ENCODE measurements around the gene VWA5B1.

VWA5B1 gene

DNA sequence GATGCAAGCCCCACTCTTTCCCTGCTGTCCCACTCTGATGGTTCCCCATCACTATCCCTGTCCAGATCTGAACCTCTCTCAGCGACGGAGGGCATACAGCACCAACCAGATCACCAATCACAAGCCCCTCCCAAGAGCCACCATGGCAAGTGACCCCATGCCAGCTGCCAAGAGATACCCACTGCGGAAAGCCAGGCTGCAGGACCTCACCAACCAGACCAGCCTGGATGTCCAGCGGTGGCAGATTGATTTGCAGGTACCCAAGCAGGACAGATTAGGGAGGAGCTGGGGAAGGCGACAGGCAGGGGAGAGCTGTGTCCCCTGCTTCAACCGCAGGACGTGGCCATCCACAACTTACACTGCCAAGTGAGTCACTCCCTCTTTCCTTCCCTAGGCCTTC lies 46.9 kb downstream of the VWA5B1 start:
- H3K4me1 ChIP-seq (ENCODE audit: control insufficient read depth, insufficient read depth, low read length) = peaks cover 5% of the 10 kb centered on the region; the same call in 1 of the 2 replicates
- peaks cover 12% of the 10 kb centered on the region for H3K27me3 ChIP-seq (ENCODE audit: control insufficient read depth, insufficient read depth, low read length)
- H3K9me3 ChIP-seq (ENCODE audit: control insufficient read depth, insufficient read depth, low read depth, low read length) = no peaks in the 10 kb centered on the region
- H3K36me3 ChIP-seq (ENCODE audit: control insufficient read depth, insufficient read depth, low read length) = no peaks in the 10 kb centered on the region
- no peak overlapping the region for H3K4me3 ChIP-seq (ENCODE audit: low read depth, low read length)
- H3K9ac ChIP-seq (ENCODE audit: low read length) = no peak overlapping the region
- no peak overlapping the region for H3K27ac ChIP-seq (ENCODE audit: low read depth, low read length)

DNA sequence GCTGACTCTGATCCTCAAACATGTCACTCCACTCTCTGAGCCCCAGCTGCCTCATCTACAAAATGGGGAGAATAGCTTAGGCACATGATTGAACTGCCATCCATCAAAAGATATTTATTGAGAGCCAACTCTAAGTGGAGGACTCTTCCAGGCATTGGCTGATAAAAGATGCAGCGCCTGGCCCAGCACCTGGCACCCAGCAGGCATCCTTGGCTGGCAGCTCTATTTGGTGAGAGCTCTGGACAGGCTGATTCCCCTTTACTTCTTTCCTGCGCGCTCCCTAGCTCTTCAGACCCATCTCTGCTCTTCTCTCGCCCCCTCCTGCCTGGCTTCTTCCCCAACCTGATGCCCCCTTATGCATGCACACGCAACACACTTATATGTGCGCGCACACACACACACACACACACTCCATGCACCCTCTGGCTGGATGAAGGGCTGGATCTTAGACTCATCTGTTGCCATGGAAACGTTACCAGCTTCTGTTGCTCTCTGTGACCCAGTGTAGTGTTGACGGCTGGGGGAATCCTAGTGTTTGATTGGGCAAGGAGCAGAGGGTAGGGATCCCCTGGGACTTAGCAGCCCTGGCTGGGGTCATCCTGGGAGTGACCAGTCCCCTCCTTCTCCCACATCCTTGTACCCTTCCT lies 49.3 kb downstream of the VWA5B1 start:
- Histone ChIP-seq H3K36me3 (ENCODE audit: control insufficient read depth, insufficient read depth, low read length) (no peaks in the 10 kb centered on the region), H3K4me1 (ENCODE audit: control insufficient read depth, insufficient read depth, low read length) (peaks cover 18% of the 10 kb centered on the region), H3K9ac (ENCODE audit: low read length) (no peak overlapping the region), H3K27ac (ENCODE audit: low read depth, low read length) (no peak overlapping the region), H3K9me3 (ENCODE audit: control insufficient read depth, insufficient read depth, low read depth, low read length) (no peaks in the 10 kb centered on the region), H3K27me3 (ENCODE audit: control insufficient read depth, insufficient read depth, low read length) (peaks cover 29% of the 10 kb centered on the region), H3K4me3 (ENCODE audit: low read depth, low read length) (no peak overlapping the region)

DNA sequence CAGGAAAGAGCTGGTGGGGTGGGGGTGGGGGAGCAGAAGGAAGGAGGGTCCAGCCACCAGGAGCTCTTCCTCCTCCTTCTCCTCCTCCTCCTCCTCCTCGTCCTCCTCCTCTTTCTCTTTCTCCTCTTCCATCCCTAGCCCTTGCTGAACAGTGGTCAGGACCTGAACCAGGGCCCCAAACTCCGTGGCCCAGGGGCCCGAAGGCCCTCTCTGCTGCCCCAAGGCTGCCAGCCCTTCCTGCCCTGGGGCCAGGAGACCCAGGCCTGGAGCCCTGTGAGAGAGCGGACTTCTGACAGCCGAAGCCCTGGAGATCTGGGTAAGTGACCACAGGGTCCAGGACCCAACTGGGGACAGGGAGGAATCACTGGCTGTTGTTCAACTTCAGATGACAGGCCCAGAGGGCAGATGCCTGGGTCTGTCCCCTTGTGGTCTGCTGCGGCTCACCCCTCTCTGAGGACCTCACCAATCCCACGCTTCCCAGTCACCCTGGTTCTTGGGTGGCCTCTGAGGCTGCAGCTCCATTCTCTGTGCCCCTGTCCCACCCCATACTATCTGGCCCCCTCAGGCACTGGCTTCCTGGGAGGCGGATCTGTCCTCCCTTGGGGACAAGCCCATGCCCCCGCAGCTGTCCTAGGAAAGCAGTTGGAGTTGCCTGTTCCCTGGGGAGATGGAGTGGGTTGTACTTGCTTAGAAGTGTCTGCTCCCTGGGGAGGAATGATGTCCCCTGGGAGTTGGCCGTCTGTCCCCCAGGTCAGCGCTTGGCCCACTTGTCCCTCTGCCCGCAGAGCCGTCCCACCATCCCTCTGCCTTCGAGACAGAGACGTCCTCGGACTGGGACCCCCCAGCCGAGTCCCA lies 51.8 kb downstream of the VWA5B1 start:
- Histone ChIP-seq H3K27ac (ENCODE audit: low read depth, low read length) (no peak overlapping the region), H3K36me3 (ENCODE audit: control insufficient read depth, insufficient read depth, low read length) (no peaks in the 10 kb centered on the region), H3K27me3 (ENCODE audit: control insufficient read depth, insufficient read depth, low read length) (peaks cover 24% of the 10 kb centered on the region), H3K4me1 (ENCODE audit: control insufficient read depth, insufficient read depth, low read length) (peaks cover 17% of the 10 kb centered on the region), H3K9me3 (ENCODE audit: control insufficient read depth, insufficient read depth, low read depth, low read length) (no peaks in the 10 kb centered on the region; the same call in 1 of the 2 replicates), H3K9ac (ENCODE audit: low read length) (no peak overlapping the region), H3K4me3 (ENCODE audit: low read depth, low read length) (peak overlapping the region; percentile 65)

DNA sequence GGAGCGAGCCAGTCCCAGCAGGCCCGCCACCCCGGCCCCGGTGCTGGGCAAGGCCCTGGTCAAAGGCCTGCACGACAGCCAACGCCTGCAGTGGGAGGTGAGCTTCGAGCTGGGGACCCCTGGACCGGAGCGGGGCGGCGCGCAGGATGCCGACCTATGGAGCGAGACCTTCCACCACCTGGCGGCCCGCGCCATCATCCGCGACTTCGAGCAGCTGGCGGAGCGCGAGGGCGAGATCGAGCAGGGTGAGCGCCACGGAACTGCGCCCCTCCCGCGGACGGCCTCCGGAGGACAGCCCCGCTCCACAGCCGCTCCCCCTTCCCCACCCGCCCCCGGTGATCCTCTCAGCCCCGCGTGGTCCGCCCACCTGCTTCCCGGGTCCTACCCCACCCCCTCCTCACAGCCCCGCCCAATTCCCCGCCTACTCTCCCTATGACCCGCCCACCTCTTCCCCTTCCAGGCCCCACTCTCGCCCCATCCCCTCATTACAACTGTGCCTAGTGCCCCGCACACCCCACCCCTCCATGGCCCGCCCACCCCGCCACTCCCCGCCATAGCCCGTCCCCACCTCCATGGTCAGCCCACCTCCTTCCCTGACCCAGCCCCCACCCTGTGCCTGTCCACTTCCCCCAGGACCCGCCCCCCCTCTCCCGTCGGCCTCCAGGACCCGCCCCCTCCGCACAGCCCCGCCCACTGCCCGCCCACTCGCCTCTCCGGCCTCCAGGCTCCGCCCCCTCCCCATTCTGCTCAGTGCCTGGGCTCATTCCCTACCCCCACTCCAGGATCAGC lies 52.7 kb downstream of the VWA5B1 start:
- H3K9ac ChIP-seq (ENCODE audit: low read length) = no peak overlapping the region
- H3K4me3 ChIP-seq (ENCODE audit: low read depth, low read length) = peak overlapping the region; percentile 65
- H3K27ac ChIP-seq (ENCODE audit: low read depth, low read length) = no peak overlapping the region
- H3K36me3 ChIP-seq (ENCODE audit: control insufficient read depth, insufficient read depth, low read length) = no peaks in the 10 kb centered on the region
- H3K27me3 ChIP-seq (ENCODE audit: control insufficient read depth, insufficient read depth, low read length) = peaks cover 24% of the 10 kb centered on the region
- H3K9me3 ChIP-seq (ENCODE audit: control insufficient read depth, insufficient read depth, low read depth, low read length) = no peaks in the 10 kb centered on the region; the same call in 1 of the 2 replicates
- peaks cover 13% of the 10 kb centered on the region for H3K4me1 ChIP-seq (ENCODE audit: control insufficient read depth, insufficient read depth, low read length)

DNA sequence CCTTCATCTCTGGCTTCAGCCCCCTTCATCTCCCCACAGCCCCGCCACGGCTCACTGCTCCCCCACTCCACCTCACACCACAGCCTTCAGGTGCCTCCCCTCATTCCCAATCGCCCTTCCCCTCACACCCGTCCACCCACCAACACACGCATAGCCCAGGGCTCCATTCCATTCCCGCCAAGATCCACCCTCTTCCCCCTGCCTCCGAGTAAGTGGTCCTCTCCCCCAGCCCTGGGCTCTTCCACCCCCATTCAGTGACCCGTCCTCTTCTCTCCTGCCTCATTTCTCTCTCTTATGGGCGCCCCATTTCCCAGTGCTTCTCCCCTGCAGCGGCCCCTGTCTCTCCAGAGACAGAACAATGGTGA lies 53.2 kb downstream of the VWA5B1 start:
- H3K9me3 ChIP-seq (ENCODE audit: control insufficient read depth, insufficient read depth, low read depth, low read length) = no peaks in the 10 kb centered on the region; the same call in 1 of the 2 replicates
- peaks cover 16% of the 10 kb centered on the region for H3K4me1 ChIP-seq (ENCODE audit: control insufficient read depth, insufficient read depth, low read length)
- peaks cover 24% of the 10 kb centered on the region for H3K27me3 ChIP-seq (ENCODE audit: control insufficient read depth, insufficient read depth, low read length)
- H3K9ac ChIP-seq (ENCODE audit: low read length) = peak overlapping the region; percentile 48
- peak overlapping the region; percentile 65 for H3K4me3 ChIP-seq (ENCODE audit: low read depth, low read length)
- no peak overlapping the region for H3K27ac ChIP-seq (ENCODE audit: low read depth, low read length)
- H3K36me3 ChIP-seq (ENCODE audit: control insufficient read depth, insufficient read depth, low read length) = no peaks in the 10 kb centered on the region

DNA sequence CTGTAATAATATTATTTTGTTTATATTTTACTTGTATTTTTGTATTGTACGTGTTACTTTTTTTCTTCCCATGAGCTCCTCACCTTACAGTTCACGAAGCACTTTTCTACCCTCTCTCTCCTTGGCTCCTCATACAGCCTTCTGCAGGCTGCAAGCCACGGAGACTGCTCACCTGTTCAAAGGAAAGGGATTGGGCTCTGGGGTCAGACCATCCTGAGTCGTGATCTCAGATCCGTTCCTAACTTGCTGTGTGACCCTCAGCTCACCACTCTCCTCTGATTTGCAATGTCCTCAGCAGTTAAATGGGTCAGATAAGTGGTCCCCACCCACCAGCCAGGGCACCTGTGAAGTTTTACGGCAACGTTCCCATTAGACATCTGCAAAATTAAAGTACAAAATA lies 54.1 kb downstream of the VWA5B1 start:
- Histone ChIP-seq H3K4me3 (ENCODE audit: low read depth, low read length) (no peak overlapping the region), H3K4me1 (ENCODE audit: control insufficient read depth, insufficient read depth, low read length) (peaks cover 16% of the 10 kb centered on the region), H3K9ac (ENCODE audit: low read length) (no peak overlapping the region), H3K9me3 (ENCODE audit: control insufficient read depth, insufficient read depth, low read depth, low read length) (no peaks in the 10 kb centered on the region; the same call in 1 of the 2 replicates), H3K27me3 (ENCODE audit: control insufficient read depth, insufficient read depth, low read length) (peaks cover 24% of the 10 kb centered on the region), H3K27ac (ENCODE audit: low read depth, low read length) (no peak overlapping the region), H3K36me3 (ENCODE audit: control insufficient read depth, insufficient read depth, low read length) (no peaks in the 10 kb centered on the region)

DNA sequence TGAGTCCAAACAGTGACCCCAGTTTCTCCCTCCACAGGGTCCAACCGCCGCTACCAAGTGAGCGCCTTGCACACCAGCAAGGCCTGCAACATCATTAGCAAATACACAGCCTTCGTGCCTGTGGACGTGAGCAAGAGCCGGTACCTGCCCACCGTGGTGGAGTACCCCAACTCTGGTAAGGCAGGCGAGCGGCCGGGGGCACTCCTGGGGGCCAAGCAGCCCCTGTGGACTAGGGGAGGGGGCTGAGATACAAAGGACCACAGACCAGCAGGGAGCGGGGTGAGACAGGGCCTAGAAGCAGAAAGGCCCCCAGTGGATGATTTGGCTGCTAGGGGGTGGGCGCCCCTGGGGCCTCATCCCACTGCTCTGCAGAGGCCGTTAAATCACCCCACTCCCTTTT lies 54.7 kb downstream of the VWA5B1 start:
- Histone ChIP-seq H3K27ac (ENCODE audit: low read depth, low read length) (no peak overlapping the region), H3K27me3 (ENCODE audit: control insufficient read depth, insufficient read depth, low read length) (peaks cover 28% of the 10 kb centered on the region), H3K9me3 (ENCODE audit: control insufficient read depth, insufficient read depth, low read depth, low read length) (no peaks in the 10 kb centered on the region; the same call in 1 of the 2 replicates), H3K36me3 (ENCODE audit: control insufficient read depth, insufficient read depth, low read length) (no peaks in the 10 kb centered on the region), H3K4me1 (ENCODE audit: control insufficient read depth, insufficient read depth, low read length) (peaks cover 16% of the 10 kb centered on the region), H3K9ac (ENCODE audit: low read length) (no peak overlapping the region), H3K4me3 (ENCODE audit: low read depth, low read length) (no peak overlapping the region)

DNA sequence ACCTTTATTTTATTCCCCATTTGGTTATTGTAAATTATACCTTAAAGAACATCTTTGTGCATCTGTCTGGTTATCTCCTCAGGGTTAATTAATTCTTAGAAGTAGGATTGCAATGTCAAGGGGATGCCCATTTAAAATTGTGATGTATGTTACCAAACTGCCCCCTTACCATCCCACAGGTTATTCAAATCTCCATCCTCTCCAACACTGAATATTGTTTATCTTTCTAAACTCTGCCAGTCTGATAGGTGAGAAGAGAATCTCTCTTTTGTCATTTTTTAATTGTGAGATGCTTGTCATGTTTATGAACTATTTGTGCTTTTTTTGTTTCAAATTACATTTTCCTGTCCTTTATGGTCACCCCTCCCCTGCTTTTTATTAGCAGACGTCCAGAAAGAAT lies 55.8 kb downstream of the VWA5B1 start:
- Histone ChIP-seq H3K9me3 (ENCODE audit: control insufficient read depth, insufficient read depth, low read depth, low read length) (no peaks in the 10 kb centered on the region; the same call in 1 of the 2 replicates), H3K4me1 (ENCODE audit: control insufficient read depth, insufficient read depth, low read length) (peaks cover 16% of the 10 kb centered on the region), H3K4me3 (ENCODE audit: low read depth, low read length) (no peak overlapping the region), H3K27ac (ENCODE audit: low read depth, low read length) (no peak overlapping the region), H3K27me3 (ENCODE audit: control insufficient read depth, insufficient read depth, low read length) (peaks cover 28% of the 10 kb centered on the region), H3K36me3 (ENCODE audit: control insufficient read depth, insufficient read depth, low read length) (no peaks in the 10 kb centered on the region), H3K9ac (ENCODE audit: low read length) (no peak overlapping the region)

DNA sequence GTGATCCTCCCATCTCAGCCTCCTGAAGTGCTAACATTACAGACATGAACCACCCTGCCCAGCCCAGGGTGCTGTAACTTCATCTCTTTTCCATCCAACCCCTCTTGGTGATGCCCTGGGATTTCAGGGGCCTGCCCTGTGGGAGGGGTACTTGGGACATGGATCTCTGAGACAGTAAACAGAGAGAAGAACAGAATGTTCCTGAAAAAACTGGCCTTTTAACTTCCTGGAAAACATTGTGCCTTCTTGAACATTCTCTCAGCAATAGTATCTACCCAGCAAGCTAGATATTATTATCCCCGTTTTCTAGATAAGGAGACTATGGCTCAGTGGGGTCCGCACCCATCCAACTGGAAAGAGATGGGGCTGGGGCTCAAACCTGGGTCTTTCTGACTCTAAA lies 57.0 kb downstream of the VWA5B1 start:
- H3K4me3 ChIP-seq (ENCODE audit: low read depth, low read length) = no peak overlapping the region
- no peak overlapping the region for H3K27ac ChIP-seq (ENCODE audit: low read depth, low read length)
- peaks cover 20% of the 10 kb centered on the region for H3K27me3 ChIP-seq (ENCODE audit: control insufficient read depth, insufficient read depth, low read length)
- peaks cover 14% of the 10 kb centered on the region for H3K4me1 ChIP-seq (ENCODE audit: control insufficient read depth, insufficient read depth, low read length)
- H3K9ac ChIP-seq (ENCODE audit: low read length) = no peak overlapping the region
- no peaks in the 10 kb centered on the region; the same call in 1 of the 2 replicates for H3K9me3 ChIP-seq (ENCODE audit: control insufficient read depth, insufficient read depth, low read depth, low read length)
- H3K36me3 ChIP-seq (ENCODE audit: control insufficient read depth, insufficient read depth, low read length) = no peaks in the 10 kb centered on the region

DNA sequence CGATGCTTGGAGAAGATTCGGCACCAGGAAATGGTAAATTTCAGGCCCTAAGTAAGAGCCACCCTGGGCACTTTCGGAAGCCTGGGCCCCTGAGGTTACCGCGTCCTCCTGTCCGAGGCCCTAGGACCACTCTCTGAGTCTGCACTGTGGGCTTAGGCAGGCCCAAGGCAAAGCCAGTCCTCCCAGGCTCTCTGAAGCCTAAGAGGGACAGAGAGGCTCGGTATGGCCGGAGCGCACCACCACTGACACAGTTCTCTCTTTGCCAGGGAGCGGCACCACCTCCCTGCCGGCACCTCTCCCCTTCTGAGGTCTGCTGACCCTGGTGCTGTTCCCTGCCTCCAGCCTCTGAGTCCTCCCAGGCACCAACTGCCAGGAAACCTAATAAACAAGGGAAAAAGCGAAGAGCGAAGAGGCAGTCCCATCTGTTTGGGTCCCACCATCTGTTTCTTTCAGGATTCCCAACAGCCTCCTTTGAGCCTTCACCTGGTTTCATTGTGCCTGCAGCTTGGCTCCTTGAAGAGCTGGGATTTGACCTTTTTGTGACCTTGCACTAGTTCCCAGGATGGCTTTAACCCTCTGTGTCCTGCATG lies 57.7 kb downstream of the VWA5B1 start:
- H3K27me3 ChIP-seq (ENCODE audit: control insufficient read depth, insufficient read depth, low read length) = peaks cover 14% of the 10 kb centered on the region

More for the DNA sequence above, 57.7 kb downstream of the VWA5B1 start:
- Histone ChIP-seq H3K27ac (ENCODE audit: low read depth, low read length) (no peak overlapping the region), H3K4me1 (ENCODE audit: control insufficient read depth, insufficient read depth, low read length) (peaks cover 11% of the 10 kb centered on the region), H3K9ac (ENCODE audit: low read length) (no peak overlapping the region), H3K36me3 (ENCODE audit: control insufficient read depth, insufficient read depth, low read length) (no peaks in the 10 kb centered on the region), H3K9me3 (ENCODE audit: control insufficient read depth, insufficient read depth, low read depth, low read length) (no peaks in the 10 kb centered on the region; the same call in 1 of the 2 replicates), H3K4me3 (ENCODE audit: low read depth, low read length) (no peak overlapping the region)

All from HUES6 (cell line).